HepG2 (cell line): Measurements from ENCODE around the gene TLE7. TPM values are rescaled to one million over a fixed set of nuclear protein-coding genes. Genes with fewer than 3 reads are reported as not detected.

Source experiments
- CAMTA2 ChIP-seq: sonication (generic); formaldehyde crosslinking; IDR thresholded peaks from 2 replicates; pipeline ENCODE4 v1.4.0; 2020; ENCODE audit warnings: mild to moderate bottlenecking, missing genetic modification reagents, borderline replicate concordance
- HDAC1 ChIP-seq: sonication (generic); formaldehyde crosslinking; IDR thresholded peaks from 2 replicates; pipeline ENCODE4 v1.5.1; 2020; ENCODE audit warnings: mild to moderate bottlenecking, missing genetic modification reagents
- HES4 ChIP-seq: sonication (generic); formaldehyde crosslinking; IDR thresholded peaks from 2 replicates; pipeline ENCODE4 v1.9.0; 2021; ENCODE audit warnings: mild to moderate bottlenecking, missing genetic modification reagents, borderline replicate concordance
- KLF12 ChIP-seq: sonication (generic); formaldehyde crosslinking; IDR thresholded peaks from 2 replicates; pipeline ENCODE4 v1.4.0; 2020; ENCODE audit warnings: missing genetic modification reagents, borderline replicate concordance
- NR3C1 ChIP-seq: sonication (generic); formaldehyde crosslinking; IDR thresholded peaks from 2 replicates; pipeline ENCODE4 v1.4.0; 2020; ENCODE audit warnings: missing genetic modification reagents
- PHF8 ChIP-seq: sonication (generic); formaldehyde crosslinking; IDR thresholded peaks from 2 replicates; pipeline ENCODE4 v1.5.0; 2020; ENCODE audit warnings: missing genetic modification reagents
- POLR2AphosphoS2 ChIP-seq: IDR thresholded peaks from 2 replicates; pipeline ENCODE4 v1.6.1; 2011; ENCODE audit warnings: low read depth, low read length, improper control_type of control experiment
- POLR2AphosphoS5 ChIP-seq: IDR thresholded peaks from 2 replicates; pipeline ENCODE4 v1.6.1; 2012; ENCODE audit warnings: low read depth, low read length
- SMC3 ChIP-seq: IDR thresholded peaks from 2 replicates; pipeline ENCODE4 v1.6.1; 2011; ENCODE audit warnings: low read length, improper control_type of control experiment
- TARDBP ChIP-seq: sonication (generic); formaldehyde crosslinking; IDR thresholded peaks from 2 replicates; pipeline ENCODE4 v1.8.0; 2022; ENCODE audit warnings: mild to moderate bottlenecking, missing genetic modification reagents
- ZC3H4 ChIP-seq: sonication (generic); formaldehyde crosslinking; IDR thresholded peaks from 2 replicates; pipeline ENCODE4 v1.4.0; 2020; ENCODE audit warnings: missing genetic modification reagents, borderline replicate concordance
- ZNF207 ChIP-seq: fragments of 450-650 bp; IDR thresholded peaks from 2 replicates; pipeline ENCODE4 v1.6.1; 2016; ENCODE audit warnings: antibody characterized with exemption, borderline replicate concordance
- ZNF775 ChIP-seq: sonication (generic); formaldehyde crosslinking; IDR thresholded peaks from 2 replicates; pipeline ENCODE4 v1.4.0; 2020; ENCODE audit warnings: missing genetic modification reagents, mild to moderate bottlenecking, moderate library complexity, borderline replicate concordance
- ZSCAN29 ChIP-seq: sonication (generic); formaldehyde crosslinking; conservative IDR thresholded peaks from 2 replicates; pipeline ENCODE4 v1.4.0; 2020; ENCODE audit warnings: mild to moderate bottlenecking, missing genetic modification reagents
- ZUFSP ChIP-seq: sonication (generic); formaldehyde crosslinking; IDR thresholded peaks from 2 replicates; pipeline ENCODE4 v1.9.0; 2021; ENCODE audit warnings: missing genetic modification reagents, mild to moderate bottlenecking, borderline replicate concordance
- polyA plus RNA-seq, 8 experiments: library from polyadenylated mRNA; depleted of rRNA in 3 of 8; stranded (reverse) in 7 of 8; unstranded in 1 of 8; fragments of >200 nt; fragmentation: Illumina TruSeq in 4 of 8; extraction: Trizol in 4 of 8; gene quantifications; 2 replicates each; pipeline versions ENCODE4 v1.2.1 to v1.2.3, GENCODE V29; 2011 to 2016; ENCODE audit warnings: low read depth in 4 of 8, missing spikeins in 1 of 8, mixed read lengths in 1 of 8; ENCODE audit not compliant: insufficient read depth in 1 of 8
- total RNA-seq, 5 experiments: library from RNA; depleted of rRNA; stranded (reverse); fragments of >200 nt; fragmentation: Illumina TruSeq; extraction: Trizol; gene quantifications; 2 replicates each; pipeline ENCODE4 v1.2.3, GENCODE V29; 2016; ENCODE audit warnings: low read depth in 1 of 5

TLE7 gene
- total and polyA plus RNA-seq, 2 of the 13 experiments (the other 11 are each of a cell fraction or from before 2014, with no cell fraction given) = not detected

DNA sequence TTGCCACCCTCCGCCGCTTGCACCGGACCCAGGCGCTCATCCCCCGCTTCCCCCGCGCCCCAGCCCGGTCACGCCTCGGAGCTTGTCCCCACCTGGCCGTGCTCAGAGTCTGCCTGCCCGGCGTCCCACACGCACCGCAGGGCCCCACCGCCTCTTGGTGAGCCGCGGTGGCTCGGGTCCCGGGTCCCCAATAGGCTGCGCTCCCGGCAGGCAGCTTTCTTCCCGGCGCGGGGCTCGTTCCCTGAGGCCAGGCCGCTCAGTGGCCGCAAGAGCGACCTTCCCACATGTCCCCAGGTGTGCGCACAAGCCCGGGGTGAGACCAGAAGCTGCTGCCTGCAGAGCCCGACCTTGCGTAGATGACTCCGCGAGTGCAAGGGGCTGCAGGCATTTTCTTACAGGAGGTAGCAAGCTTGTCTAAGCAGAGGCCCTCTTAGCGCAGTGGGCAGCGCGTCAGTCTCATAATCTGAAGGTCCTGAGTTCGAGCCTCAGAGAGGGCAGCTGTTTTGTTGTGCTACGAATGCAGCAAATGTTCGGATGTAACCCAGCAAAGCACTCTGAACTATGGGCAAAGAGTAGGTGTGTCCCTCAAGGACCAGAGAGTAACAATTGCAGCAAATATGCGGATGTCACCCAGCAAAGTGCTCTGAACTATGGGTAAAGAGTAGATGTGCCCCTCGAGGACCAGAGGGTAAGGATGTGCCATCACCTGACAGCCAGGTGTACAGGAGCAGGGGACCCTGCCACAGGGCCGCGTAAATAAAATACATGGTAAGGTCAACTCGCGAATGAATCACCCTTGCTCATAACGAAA, 15.6 kb downstream of the TLE7 start (continued):
- TF ChIP-seq NR3C1 = no peak
- TF ChIP-seq KLF12 (CRISPR knock-in tag) = peak; percentile 89
- no peak for TF ChIP-seq SMC3
- no peak for TF ChIP-seq POLR2AphosphoS2
- 0 out of 2 replicates have a peak, but pooled peaks have one; percentile 84 for TF ChIP-seq ZNF775 (CRISPR knock-in tag)
- TF ChIP-seq PHF8 = peak; percentile 70
- TF ChIP-seq TARDBP = peak; percentile 96
- no peak for TF ChIP-seq ZC3H4
- TF ChIP-seq ZNF207 = no peak
- 0 out of 2 replicates have a peak, but pooled peaks have one; percentile 6 for TF ChIP-seq ZUFSP (CRISPR knock-in tag)
- no peak for TF ChIP-seq HES4 (CRISPR knock-in tag)
- TF ChIP-seq POLR2AphosphoS5 = no peak
- TF ChIP-seq HDAC1 = peak; percentile 96
- TF ChIP-seq ZSCAN29 = peak; percentile 99
- TF ChIP-seq CAMTA2 = no peak
- TF ChIP-seq, all 625 proteins: peak for 425
